Spleen (tissue), 11 donors: Measurements from ENCODE around the gene BPIFA1. TPM values are rescaled to one million over a fixed set of nuclear protein-coding genes. Genes with fewer than 3 reads are reported as not detected.

ENCODE experiments used
- DNase-seq: peaks from one replicate; pipeline ENCODE4 v3.0.0-alpha.2; 2020
- H3K27ac ChIP-seq, 8 donors: fragments of 200-600 bp; sonication (generic) in 7 of 8; 1 replicate in 4 of 8; 2 replicates in 4 of 8; pipeline versions ENCODE4 v1.5.0 to v1.8.0; 2016 to 2021; ENCODE audit warnings: inconsistent platforms in 4 of 8, mild to moderate bottlenecking in 4 of 8, moderate library complexity in 1 of 8
- H3K27me3 ChIP-seq, 7 donors: fragments of 200-600 bp; sonication (generic) in 6 of 7; replicated peaks in 1 of 7; 1 replicate in 4 of 7; 2 replicates in 3 of 7; pipeline versions ENCODE4 v1.5.0 to v1.8.0; 2016 to 2021; ENCODE audit warnings: inconsistent platforms in 3 of 7, mild to moderate bottlenecking in 1 of 7
- H3K36me3 ChIP-seq, 6 donors: fragments of 200-600 bp; sonication (generic) in 5 of 6; 1 replicate in 4 of 6; 2 replicates in 2 of 6; pipeline versions ENCODE4 v1.5.0 to v1.8.0; 2016 to 2021; ENCODE audit warnings: inconsistent platforms in 2 of 6
- H3K4me1 ChIP-seq, 6 donors: fragments of 200-600 bp; sonication (generic) in 5 of 6; 1 replicate in 3 of 6; 2 replicates in 3 of 6; pipeline versions ENCODE4 v1.5.0 to v1.8.0; 2016 to 2021; ENCODE audit warnings: inconsistent platforms in 3 of 6
- H3K4me3 ChIP-seq, 8 donors: fragments of 200-600 bp; sonication (generic) in 7 of 8; 1 replicate in 4 of 8; 2 replicates in 4 of 8; pipeline versions ENCODE4 v1.5.0 to v1.8.0; 2016 to 2021; ENCODE audit warnings: inconsistent platforms in 4 of 8, mild to moderate bottlenecking in 4 of 8, moderate library complexity in 2 of 8
- H3K9me3 ChIP-seq, 8 donors: fragments of 200-600 bp; sonication (generic) in 7 of 8; 1 replicate in 4 of 8; 2 replicates in 4 of 8; pipeline versions ENCODE4 v1.5.0 to v1.8.0; 2016 to 2021; ENCODE audit warnings: inconsistent platforms in 4 of 8
- POLR2A ChIP-seq, 3 donors: fragments of 450-650 bp; IDR thresholded peaks; one replicate each; pipeline ENCODE4 v1.5.1; 2017; ENCODE audit warnings: antibody characterized with exemption in 3 of 3, mild to moderate bottlenecking in 1 of 3
- POLR2AphosphoS5 ChIP-seq, 3 donors: sonication (generic); formaldehyde crosslinking; IDR thresholded peaks; one replicate each; pipeline ENCODE4 v1.5.1; 2017; ENCODE audit warnings: antibody characterized with exemption in 3 of 3
- WGBS, 5 donors: extraction: QIAGEN DNeasy Blood & Tissue Kit in 3 of 5; methylation state at CpG; one replicate each; pipeline versions ENCODE4 v1.1.5 to v1.1.7; 2013 to 2018; 5-methylcytosine and 5-hydroxymethylcytosine counted together
- intact Hi-C: fragments of 100-400 bp; cut with DNase I; formaldehyde crosslinking; loops from one replicate; pipeline ENCODE4 v1.15.0; 2023; ENCODE audit warnings: low total_unique reads
- polyA plus RNA-seq, 3 donors: library from polyadenylated mRNA; stranded (reverse); fragments of 200-250 nt; gene quantifications; one replicate each; pipeline ENCODE4 v1.2.1, GENCODE V29; 2013
- total RNA-seq, 7 donors: library from RNA; depleted of rRNA in 3 of 7; stranded (reverse); fragments of >200 nt in 3 of 7; fragmentation: NEBNext Ultra II Directional in 4 of 7; extraction: Animal tissue kit (Norgen Biotek cat#: 25700) in 4 of 7; gene quantifications; one replicate each; pipeline versions ENCODE4 v1.1.0 to v1.2.1, GENCODE V29; 2016 to 2021
- TF ChIP-seq, protein P1 (sequence below), 11 experiments: fragments of 200-600 bp in 7 of 11; fragments of 450-650 bp in 4 of 11; sonication (generic) in 4 of 11; IDR thresholded peaks in 8 of 11; conservative IDR thresholded peaks in 3 of 11; 1 replicate in 7 of 11; 2 replicates in 4 of 11; pipeline versions ENCODE4 v1.4.0 to v1.8.0; 2016 to 2021; ENCODE audit warnings: antibody characterized with exemption in 11 of 11, inconsistent platforms in 4 of 11, mild to moderate bottlenecking in 1 of 11
- donor health status: healthy with polysubstance abuse.
- donor health status: DM: no; HTN: no; CAD: no; lungs with moderate emphysema.
- donor health status: DM: no; HTN: no; CAD: no.
- donor health status: Bipolar disorder and iron deficiency.
- donor health status: healthy.
- donor health status: DM: no; HTN: no; CAD: no.
- donor health status: DM: yes; HTN: yes; CAD: no.

Gene BPIFA1
- total and polyA plus RNA-seq, 10 donors = not detected

DNA sequence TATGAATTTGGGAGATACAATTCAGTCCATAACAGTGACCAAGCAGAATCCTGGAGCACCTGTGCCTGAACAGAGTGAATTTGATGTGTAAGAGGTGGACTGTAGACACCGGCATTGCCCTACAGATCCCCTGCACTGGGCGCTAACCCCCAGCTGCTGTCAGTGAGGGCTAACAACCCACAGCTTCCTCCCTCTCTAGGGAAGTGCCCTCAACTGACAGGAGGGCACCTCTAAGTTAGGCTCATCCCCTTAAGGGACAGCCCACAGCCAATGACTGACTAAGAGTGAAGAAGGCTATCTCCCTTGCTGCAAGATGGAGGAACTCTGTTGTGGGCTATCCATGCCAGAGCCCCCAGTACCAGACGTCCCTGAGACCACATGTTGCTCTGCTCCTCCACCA lies 31.9 kb downstream of the BPIFA1 start:
- no peak overlapping the region for H3K27ac ChIP-seq
- no peaks in the 10 kb centered on the region for H3K36me3 ChIP-seq
- H3K27me3 ChIP-seq = peaks cover 0 to 55% (median 0%) of the 10 kb centered on the region in 7 donors
- no peak for DNase-seq
- no peaks in the 10 kb centered on the region for H3K9me3 ChIP-seq
- intact Hi-C loops = no loop called here
- no peak overlapping the region for H3K4me3 ChIP-seq
- WGBS, 5 donors = 17 to 49% (median 29%) methylated on average over 3 of the region's 3 CpGs
- TF ChIP-seq, protein P1, sequence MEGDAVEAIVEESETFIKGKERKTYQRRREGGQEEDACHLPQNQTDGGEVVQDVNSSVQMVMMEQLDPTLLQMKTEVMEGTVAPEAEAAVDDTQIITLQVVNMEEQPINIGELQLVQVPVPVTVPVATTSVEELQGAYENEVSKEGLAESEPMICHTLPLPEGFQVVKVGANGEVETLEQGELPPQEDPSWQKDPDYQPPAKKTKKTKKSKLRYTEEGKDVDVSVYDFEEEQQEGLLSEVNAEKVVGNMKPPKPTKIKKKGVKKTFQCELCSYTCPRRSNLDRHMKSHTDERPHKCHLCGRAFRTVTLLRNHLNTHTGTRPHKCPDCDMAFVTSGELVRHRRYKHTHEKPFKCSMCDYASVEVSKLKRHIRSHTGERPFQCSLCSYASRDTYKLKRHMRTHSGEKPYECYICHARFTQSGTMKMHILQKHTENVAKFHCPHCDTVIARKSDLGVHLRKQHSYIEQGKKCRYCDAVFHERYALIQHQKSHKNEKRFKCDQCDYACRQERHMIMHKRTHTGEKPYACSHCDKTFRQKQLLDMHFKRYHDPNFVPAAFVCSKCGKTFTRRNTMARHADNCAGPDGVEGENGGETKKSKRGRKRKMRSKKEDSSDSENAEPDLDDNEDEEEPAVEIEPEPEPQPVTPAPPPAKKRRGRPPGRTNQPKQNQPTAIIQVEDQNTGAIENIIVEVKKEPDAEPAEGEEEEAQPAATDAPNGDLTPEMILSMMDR (IDR thresholded peaks at IDR 0.05 in 8 of 11, conservative IDR thresholded peaks at IDR 0.05 in 3 of 11) = no peak
- no peak for TF ChIP-seq POLR2A (IDR thresholded peaks at IDR 0.05)
- TF ChIP-seq POLR2AphosphoS5 (IDR thresholded peaks at IDR 0.05) = no peak
- H3K4me1 ChIP-seq = peaks cover 0 to 21% (median 5%) of the 10 kb centered on the region in 6 donors

- WGBS, 5 donors = 87 to 91% (median 89%) methylated on average over 10 of the region's 10 CpGs
- H3K36me3 ChIP-seq = no peaks in the 10 kb centered on the region
Observed at GRCh38 chr20:33272155-33272873, 36.5 kb downstream of the BPIFA1 start.

GRCh38 chr20:33273117-33273851 lies 37.5 kb downstream of the BPIFA1 start:
- Histone ChIP-seq H3K4me3 (no peak overlapping the region), H3K9me3 (no peaks in the 10 kb centered on the region), H3K27ac (no peak overlapping the region), H3K4me1 (peaks cover 0 to 9% (median 0%) of the 10 kb centered on the region in 6 donors), H3K27me3 (peaks cover 0 to 27% (median 0%) of the 10 kb centered on the region in 7 donors), H3K36me3 (no peaks in the 10 kb centered on the region)
- TF ChIP-seq POLR2AphosphoS5 (IDR thresholded peaks at IDR 0.05) (no peak), POLR2A (IDR thresholded peaks at IDR 0.05) (no peak)
- TF ChIP-seq, protein P1 (IDR thresholded peaks at IDR 0.05 in 8 of 11, conservative IDR thresholded peaks at IDR 0.05 in 3 of 11) = no peak
- intact Hi-C loops = no loop called here
- DNase-seq = no peak
- WGBS, 5 donors = 65 to 76% (median 70%) methylated on average over 13 of the region's 13 CpGs

More at GRCh38 chr20:33272155-33272873, 36.5 kb downstream of the BPIFA1 start:
- Histone ChIP-seq H3K4me1 (peaks cover 0 to 18% (median 3%) of the 10 kb centered on the region in 6 donors), H3K27ac (no peak overlapping the region), H3K9me3 (no peaks in the 10 kb centered on the region), H3K27me3 (peaks cover 0 to 27% (median 0%) of the 10 kb centered on the region in 7 donors), H3K4me3 (no peak overlapping the region)
- DNase-seq = no peak
- intact Hi-C loops = no loop called here
- no peak for TF ChIP-seq POLR2A (IDR thresholded peaks at IDR 0.05)
- TF ChIP-seq, protein P1 (IDR thresholded peaks at IDR 0.05 in 8 of 11, conservative IDR thresholded peaks at IDR 0.05 in 3 of 11) = no peak
- TF ChIP-seq POLR2AphosphoS5 (IDR thresholded peaks at IDR 0.05) = no peak

GRCh38 chr20:33275215-33275614 lies 39.4 kb downstream of the BPIFA1 start:
- TF ChIP-seq POLR2A (IDR thresholded peaks at IDR 0.05) (no peak), POLR2AphosphoS5 (IDR thresholded peaks at IDR 0.05) (no peak)
- TF ChIP-seq, protein P1 (IDR thresholded peaks at IDR 0.05 in 8 of 11, conservative IDR thresholded peaks at IDR 0.05 in 3 of 11) = no peak
- no peak overlapping the region for H3K4me3 ChIP-seq
- no peaks in the 10 kb centered on the region for H3K4me1 ChIP-seq
- H3K36me3 ChIP-seq = no peaks in the 10 kb centered on the region
- no peak overlapping the region for H3K27ac ChIP-seq
- no peak for DNase-seq
- WGBS, 5 donors = 79 to 83% (median 80%) methylated on average over 8 of the region's 8 CpGs
- peaks cover 0 to 23% (median 0%) of the 10 kb centered on the region in 7 donors for H3K27me3 ChIP-seq
- H3K9me3 ChIP-seq = no peaks in the 10 kb centered on the region
- intact Hi-C loops = no loop called here
